Activated B cell treated with CpG ODN at 0.5 μM for 24 hours (primary cell): Measurements from ENCODE around the gene SLC22A12. TPM values are rescaled to one million over a fixed set of nuclear protein-coding genes. Genes with fewer than 3 reads are reported as not detected.

Experiments
- ATAC-seq: fragments of 200-7000 bp; cut with Tn5 transposase; one replicate; pipeline ENCODE4 v1.10.0; 2021; ENCODE audit warnings: low read depth, mild to moderate bottlenecking, moderate library complexity
- CTCF ChIA-PET: fragments of 350-600 bp; sonication (Branson Sonifier 250); formaldehyde crosslinking; loops from one replicate; lab custom pipeline; 2021; ENCODE audit warnings: antibody characterized with exemption; lab: Charles Lee
- POLR2A ChIA-PET: fragments of 350-600 bp; sonication (Branson Sonifier 250); formaldehyde crosslinking; loops from one replicate; lab custom pipeline; 2021; ENCODE audit warnings: antibody characterized with exemption; lab: Charles Lee
- DNase-seq: peaks from one replicate; pipeline ENCODE4 v3.0.0; 2022
- H3K27ac Mint-ChIP-seq: one replicate; pipeline ENCODE4 v1.8.0; 2020; ENCODE audit warnings: mixed read lengths
- H3K27me3 Mint-ChIP-seq: one replicate; pipeline ENCODE4 v1.8.0; 2021; ENCODE audit warnings: mixed read lengths
- H3K36me3 Mint-ChIP-seq: one replicate; pipeline ENCODE4 v1.8.0; 2021; ENCODE audit warnings: low read depth, mixed read lengths
- H3K4me1 Mint-ChIP-seq: one replicate; pipeline ENCODE4 v1.8.0; 2021; ENCODE audit warnings: mixed read lengths
- H3K4me3 Mint-ChIP-seq: one replicate; pipeline ENCODE4 v1.8.0; 2020; ENCODE audit warnings: mild to moderate bottlenecking, mixed read lengths
- H3K9me3 Mint-ChIP-seq: one replicate; pipeline ENCODE4 v1.8.0; 2020; ENCODE audit warnings: mixed read lengths
- intact Hi-C: fragments of 100-400 bp; cut with micrococcal nuclease; formaldehyde crosslinking; loops from one replicate; pipeline ENCODE4 v1.15.1; 2024
- total RNA-seq: library from RNA; stranded (reverse); gene quantifications from 2 replicates; pipeline ENCODE4 v1.2.3, GENCODE V29; 2022
- TF ChIP-seq, protein P1 (sequence below): fragments of 200-600 bp; IDR thresholded peaks from one replicate; pipeline ENCODE4 v1.8.0; 2022; ENCODE audit warnings: antibody characterized with exemption, mild to moderate bottlenecking

SLC22A12 gene
- total RNA-seq, 1 donor from 2014 or later: not detected

DNA sequence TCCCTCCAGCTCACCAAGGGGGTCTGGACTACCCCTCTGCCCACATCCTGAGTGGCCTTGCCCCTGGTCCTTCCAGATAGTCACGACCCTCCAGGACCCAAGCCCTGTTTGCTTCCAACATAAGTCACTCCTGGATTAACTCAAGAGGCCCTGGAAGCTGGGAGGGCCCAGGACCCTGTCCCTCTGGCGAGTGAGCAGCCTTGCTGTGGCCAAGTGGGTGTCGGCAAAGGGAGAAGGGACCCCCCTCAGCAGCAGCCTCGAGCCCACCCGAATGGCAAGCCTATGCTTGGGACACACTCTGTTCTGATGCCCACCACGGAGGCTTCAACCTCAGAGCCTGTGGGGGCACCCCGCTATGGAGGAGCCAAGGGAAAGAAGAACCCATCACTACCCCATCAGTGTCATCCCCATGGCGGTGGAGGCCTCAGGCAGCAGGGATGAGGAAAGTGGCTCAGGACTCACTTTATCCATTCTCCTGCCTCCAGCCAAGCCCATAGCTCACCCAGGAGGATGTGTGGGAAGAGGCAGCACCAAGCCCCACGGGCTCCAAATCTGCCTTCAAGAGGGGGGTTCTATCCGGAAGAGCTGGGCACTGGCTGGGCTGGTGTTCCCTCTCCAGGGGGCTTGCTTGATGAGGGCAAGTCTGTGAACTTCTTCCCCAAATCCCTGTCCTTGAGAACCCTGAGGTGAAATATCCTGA, 12.5 kb downstream of the SLC22A12 start:
- CTCF ChIA-PET: no interaction called here
- no peak for DNase-seq
- H3K27me3 Mint-ChIP-seq: peaks cover 5% of the 10 kb centered on the region
- ATAC-seq: no peak
- POLR2A ChIA-PET: no interaction called here
- no peaks in the 10 kb centered on the region for H3K36me3 Mint-ChIP-seq
- no peaks in the 10 kb centered on the region for H3K4me1 Mint-ChIP-seq
- no peak overlapping the region for H3K4me3 Mint-ChIP-seq
- intact Hi-C loops: no loop called here
- no peaks in the 10 kb centered on the region for H3K9me3 Mint-ChIP-seq
- no peak overlapping the region for H3K27ac Mint-ChIP-seq
- TF ChIP-seq, protein P1, sequence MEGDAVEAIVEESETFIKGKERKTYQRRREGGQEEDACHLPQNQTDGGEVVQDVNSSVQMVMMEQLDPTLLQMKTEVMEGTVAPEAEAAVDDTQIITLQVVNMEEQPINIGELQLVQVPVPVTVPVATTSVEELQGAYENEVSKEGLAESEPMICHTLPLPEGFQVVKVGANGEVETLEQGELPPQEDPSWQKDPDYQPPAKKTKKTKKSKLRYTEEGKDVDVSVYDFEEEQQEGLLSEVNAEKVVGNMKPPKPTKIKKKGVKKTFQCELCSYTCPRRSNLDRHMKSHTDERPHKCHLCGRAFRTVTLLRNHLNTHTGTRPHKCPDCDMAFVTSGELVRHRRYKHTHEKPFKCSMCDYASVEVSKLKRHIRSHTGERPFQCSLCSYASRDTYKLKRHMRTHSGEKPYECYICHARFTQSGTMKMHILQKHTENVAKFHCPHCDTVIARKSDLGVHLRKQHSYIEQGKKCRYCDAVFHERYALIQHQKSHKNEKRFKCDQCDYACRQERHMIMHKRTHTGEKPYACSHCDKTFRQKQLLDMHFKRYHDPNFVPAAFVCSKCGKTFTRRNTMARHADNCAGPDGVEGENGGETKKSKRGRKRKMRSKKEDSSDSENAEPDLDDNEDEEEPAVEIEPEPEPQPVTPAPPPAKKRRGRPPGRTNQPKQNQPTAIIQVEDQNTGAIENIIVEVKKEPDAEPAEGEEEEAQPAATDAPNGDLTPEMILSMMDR: no peak

GRCh38 chr11:64604458-64605243, 13.6 kb downstream of the SLC22A12 start:
- Mint-ChIP-seq H3K27me3 (peaks cover 5% of the 10 kb centered on the region), H3K9me3 (no peaks in the 10 kb centered on the region), H3K36me3 (no peaks in the 10 kb centered on the region), H3K4me1 (no peaks in the 10 kb centered on the region), H3K4me3 (no peak overlapping the region), H3K27ac (no peak overlapping the region)
- ChIA-PET CTCF (no interaction called here), POLR2A (interaction anchor here (0.5 kb wide), 1 partner anchor 572 kb away, joined by 5 read pairs; no protein-coding TSS in a partner anchor)
- ATAC-seq (no peak), DNase-seq (no peak)
- intact Hi-C loops: no loop called here
- TF ChIP-seq, protein P1: no peak

GRCh38 chr11:64605244-64605560, 14.2 kb downstream of the SLC22A12 start:
- DNase-seq (no peak), ATAC-seq (no peak)
- TF ChIP-seq, protein P1: no peak
- no peak overlapping the region for H3K4me3 Mint-ChIP-seq
- no peaks in the 10 kb centered on the region for H3K9me3 Mint-ChIP-seq
- ChIA-PET CTCF (no interaction called here), POLR2A (no interaction called here)
- peaks cover 5% of the 10 kb centered on the region for H3K27me3 Mint-ChIP-seq
- intact Hi-C loops: no loop called here
- H3K36me3 Mint-ChIP-seq: no peaks in the 10 kb centered on the region
- H3K4me1 Mint-ChIP-seq: no peaks in the 10 kb centered on the region
- no peak overlapping the region for H3K27ac Mint-ChIP-seq

- intact Hi-C loops: no loop called here
- H3K4me1 Mint-ChIP-seq: no peaks in the 10 kb centered on the region
- CTCF ChIA-PET: no interaction called here
- H3K27me3 Mint-ChIP-seq: peaks cover 5% of the 10 kb centered on the region
- H3K4me3 Mint-ChIP-seq: no peak overlapping the region
- H3K36me3 Mint-ChIP-seq: no peaks in the 10 kb centered on the region
- no peak overlapping the region for H3K27ac Mint-ChIP-seq
- TF ChIP-seq, protein P1: no peak
- DNase-seq (no peak), ATAC-seq (no peak)
- H3K9me3 Mint-ChIP-seq: no peaks in the 10 kb centered on the region
- POLR2A ChIA-PET: no interaction called here
Measured at GRCh38 chr11:64605656-64606585, 14.9 kb downstream of the SLC22A12 start.
